Left ventricle myocardium inferior (tissue), 1 donor: ENCODE data around the gene GSTT4. TPM values are rescaled to one million over a fixed set of nuclear protein-coding genes. Genes with fewer than 3 reads are reported as not detected.

Experiments used
- DNase-seq: peaks from one replicate; pipeline ENCODE4 v3.0.0-alpha.2; 2020
- H3K27ac ChIP-seq: fragments of 200-600 bp; replicated peaks from 2 replicates; pipeline ENCODE4 v1.8.0; 2021
- H3K27me3 ChIP-seq: fragments of 200-600 bp; 2 replicates; pipeline ENCODE4 v1.8.0; 2021; ENCODE audit warnings: low read depth
- H3K36me3 ChIP-seq: fragments of 200-600 bp; 2 replicates; pipeline ENCODE4 v1.8.0; 2021
- H3K4me1 ChIP-seq: fragments of 200-600 bp; 2 replicates; pipeline ENCODE4 v1.8.0; 2021
- H3K4me3 ChIP-seq: fragments of 200-600 bp; 2 replicates; pipeline ENCODE4 v1.8.0; 2021; ENCODE audit warnings: mild to moderate bottlenecking, moderate library complexity
- H3K9me3 ChIP-seq: fragments of 200-600 bp; replicated peaks from 2 replicates; pipeline ENCODE4 v1.8.0; 2021
- intact Hi-C: fragments of 100-400 bp; cut with micrococcal nuclease; formaldehyde crosslinking; loops from one replicate; pipeline ENCODE4 v1.11.0; 2022
- total RNA-seq: library from RNA; stranded (reverse); fragmentation: NEBNext Ultra II Directional; extraction: Animal tissue kit (Norgen Biotek cat#: 25700); gene quantifications from one replicate; pipeline ENCODE4 v1.2.1, GENCODE V29; 2021
- TF ChIP-seq, protein P1 (sequence below): fragments of 200-600 bp; IDR thresholded peaks from 2 replicates; pipeline ENCODE4 v1.8.0; 2021; ENCODE audit warnings: antibody characterized with exemption, mild to moderate bottlenecking, borderline replicate concordance
- donor health status: DM: no; HTN: yes; CAD: no; lungs with severe emphysema.

The GSTT4 gene
- total RNA-seq, 1 donor from 2014 or later = not detected

DNA sequence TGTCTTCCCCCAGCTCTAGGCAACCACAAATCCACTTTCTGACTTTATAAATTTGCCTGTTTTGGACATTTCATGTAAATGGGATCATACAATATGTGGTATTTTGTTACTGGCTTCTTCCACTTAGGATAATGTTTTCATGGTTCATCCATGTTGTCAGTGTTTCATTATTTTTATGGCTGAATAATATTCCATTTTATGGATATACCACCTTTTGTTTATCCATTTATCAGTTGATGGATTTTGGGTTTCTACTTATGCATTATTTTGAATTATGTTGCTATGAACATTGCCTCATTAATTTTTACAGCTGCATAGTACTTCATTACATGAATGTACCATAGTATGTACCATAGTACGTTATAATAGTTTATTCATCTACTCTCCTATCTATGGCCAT lies 10.9 kb upstream of the GSTT4 start:
- no peak overlapping the region for H3K27ac ChIP-seq
- DNase-seq = no peak
- intact Hi-C loops = no loop called here
- H3K4me1 ChIP-seq = peaks cover 18% of the 10 kb centered on the region
- H3K36me3 ChIP-seq = peaks cover 6% of the 10 kb centered on the region
- no peaks in the 10 kb centered on the region for H3K27me3 ChIP-seq
- TF ChIP-seq, protein P1, sequence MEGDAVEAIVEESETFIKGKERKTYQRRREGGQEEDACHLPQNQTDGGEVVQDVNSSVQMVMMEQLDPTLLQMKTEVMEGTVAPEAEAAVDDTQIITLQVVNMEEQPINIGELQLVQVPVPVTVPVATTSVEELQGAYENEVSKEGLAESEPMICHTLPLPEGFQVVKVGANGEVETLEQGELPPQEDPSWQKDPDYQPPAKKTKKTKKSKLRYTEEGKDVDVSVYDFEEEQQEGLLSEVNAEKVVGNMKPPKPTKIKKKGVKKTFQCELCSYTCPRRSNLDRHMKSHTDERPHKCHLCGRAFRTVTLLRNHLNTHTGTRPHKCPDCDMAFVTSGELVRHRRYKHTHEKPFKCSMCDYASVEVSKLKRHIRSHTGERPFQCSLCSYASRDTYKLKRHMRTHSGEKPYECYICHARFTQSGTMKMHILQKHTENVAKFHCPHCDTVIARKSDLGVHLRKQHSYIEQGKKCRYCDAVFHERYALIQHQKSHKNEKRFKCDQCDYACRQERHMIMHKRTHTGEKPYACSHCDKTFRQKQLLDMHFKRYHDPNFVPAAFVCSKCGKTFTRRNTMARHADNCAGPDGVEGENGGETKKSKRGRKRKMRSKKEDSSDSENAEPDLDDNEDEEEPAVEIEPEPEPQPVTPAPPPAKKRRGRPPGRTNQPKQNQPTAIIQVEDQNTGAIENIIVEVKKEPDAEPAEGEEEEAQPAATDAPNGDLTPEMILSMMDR = no peak
- peaks cover 7% of the 10 kb centered on the region for H3K9me3 ChIP-seq
- H3K4me3 ChIP-seq = no peak overlapping the region

- DNase-seq = no peak
Observed at GRCh38 chr22:24011735-24012068, 6.4 kb upstream of the GSTT4 start.

GRCh38 chr22:24010018-24010391 lies 4.8 kb upstream of the GSTT4 start:
- Histone ChIP-seq H3K36me3 (no peaks in the 10 kb centered on the region), H3K4me3 (no peak overlapping the region), H3K4me1 (peaks cover 30% of the 10 kb centered on the region), H3K27me3 (no peaks in the 10 kb centered on the region), H3K27ac (no peak overlapping the region), H3K9me3 (no peaks in the 10 kb centered on the region)
- DNase-seq = no peak
- TF ChIP-seq, protein P1 = no peak
- intact Hi-C loops = no loop called here

More at GRCh38 chr22:24011735-24012068, 6.4 kb upstream of the GSTT4 start:
- no peaks in the 10 kb centered on the region for H3K36me3 ChIP-seq
- H3K4me1 ChIP-seq = peaks cover 18% of the 10 kb centered on the region
- TF ChIP-seq, protein P1 = no peak
- intact Hi-C loops = no loop called here
- H3K27ac ChIP-seq = peak overlapping the region; percentile 87
- H3K9me3 ChIP-seq = peaks cover 7% of the 10 kb centered on the region
- H3K4me3 ChIP-seq = peak overlapping the region; percentile 89
- no peaks in the 10 kb centered on the region for H3K27me3 ChIP-seq

DNA sequence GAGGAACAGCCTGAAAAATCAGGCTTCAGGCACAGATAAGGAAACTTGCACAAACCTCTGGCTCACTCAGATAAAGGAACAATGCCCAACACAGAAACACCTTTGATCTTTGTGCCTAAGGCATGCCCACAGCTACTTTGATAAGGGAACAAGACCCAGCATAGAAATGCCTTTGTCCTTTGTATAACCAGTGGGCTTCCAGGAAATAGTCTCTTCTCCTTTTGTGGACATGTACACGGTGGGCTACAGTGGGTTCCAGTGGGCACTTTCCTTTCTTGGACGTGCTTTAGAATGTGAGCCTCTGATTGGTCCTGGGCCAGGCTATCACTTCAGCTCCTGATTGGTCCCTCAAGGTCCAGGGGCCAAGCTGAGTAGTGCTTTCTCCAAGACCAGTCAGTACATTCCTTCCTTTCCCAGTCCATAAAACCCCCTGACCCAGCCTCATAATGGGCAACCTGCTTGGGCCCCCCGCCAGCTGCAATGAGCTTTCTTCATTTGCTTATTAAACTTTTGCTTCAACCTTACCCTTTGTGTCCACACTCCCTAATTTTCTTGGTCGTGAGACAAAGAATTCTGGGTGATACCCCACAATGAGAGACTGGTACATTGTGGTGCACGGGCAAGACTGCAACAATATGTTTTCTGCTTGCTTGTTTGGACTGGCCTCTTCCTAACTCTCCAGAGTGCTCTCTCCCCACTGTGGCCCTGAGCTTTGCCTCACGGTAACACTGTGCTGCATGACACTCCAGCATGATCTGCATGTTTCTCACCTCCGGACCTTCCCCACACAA lies 4.2 kb upstream of the GSTT4 start:
- intact Hi-C loops = no loop called here
- H3K27ac ChIP-seq = no peak overlapping the region

GRCh38 chr22:24008381-24009226 lies 3.4 kb upstream of the GSTT4 start:
- Histone ChIP-seq H3K9me3 (no peaks in the 10 kb centered on the region), H3K4me3 (no peak overlapping the region), H3K27me3 (no peaks in the 10 kb centered on the region), H3K4me1 (peaks cover 39% of the 10 kb centered on the region), H3K36me3 (no peaks in the 10 kb centered on the region), H3K27ac (no peak overlapping the region)
- DNase-seq = no peak
- intact Hi-C loops = no loop called here
- TF ChIP-seq, protein P1 = no peak

More for the DNA sequence above, 4.2 kb upstream of the GSTT4 start:
- no peak overlapping the region for H3K4me3 ChIP-seq
- H3K36me3 ChIP-seq = no peaks in the 10 kb centered on the region
- no peaks in the 10 kb centered on the region for H3K9me3 ChIP-seq
- H3K4me1 ChIP-seq = peaks cover 36% of the 10 kb centered on the region
- H3K27me3 ChIP-seq = no peaks in the 10 kb centered on the region
- DNase-seq = no peak
- TF ChIP-seq, protein P1 = no peak
